ENCODE results near the gene NID1. TPM values are rescaled to one million over a fixed set of nuclear protein-coding genes. Genes with fewer than 3 reads are reported as not detected.

NID1 gene
- total and polyA plus RNA-seq, 9 of the 15 experiments (the other 6 are each of a cell fraction or from before 2014, with no cell fraction given): 0.22 TPM; not detected in 8

DNA sequence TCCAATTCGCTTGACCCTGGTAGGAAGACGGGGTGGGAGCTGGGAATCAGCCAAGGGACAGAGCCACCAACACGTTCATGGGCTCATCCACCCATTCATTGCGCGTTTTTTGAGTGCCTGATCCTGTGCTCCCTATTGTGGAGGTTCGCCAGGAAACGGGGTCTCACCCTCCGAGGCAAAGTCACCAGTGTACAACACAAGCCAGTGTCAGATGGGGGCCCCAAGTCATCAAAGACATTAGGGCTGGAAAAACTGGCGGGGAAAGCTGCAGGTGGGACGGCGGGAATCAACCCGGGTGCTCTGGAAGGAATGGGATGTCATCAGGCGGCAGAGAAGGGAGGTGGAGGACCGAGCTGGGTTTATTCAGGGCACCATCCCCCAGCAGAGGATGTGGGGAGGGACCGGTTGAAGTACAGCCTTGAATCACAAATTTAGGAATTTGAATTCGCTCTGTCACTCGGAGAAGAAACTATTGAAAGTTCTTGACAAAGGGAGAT, 667 bp upstream of the NID1 start (continued):
- TF ChIP-seq, protein P1, sequence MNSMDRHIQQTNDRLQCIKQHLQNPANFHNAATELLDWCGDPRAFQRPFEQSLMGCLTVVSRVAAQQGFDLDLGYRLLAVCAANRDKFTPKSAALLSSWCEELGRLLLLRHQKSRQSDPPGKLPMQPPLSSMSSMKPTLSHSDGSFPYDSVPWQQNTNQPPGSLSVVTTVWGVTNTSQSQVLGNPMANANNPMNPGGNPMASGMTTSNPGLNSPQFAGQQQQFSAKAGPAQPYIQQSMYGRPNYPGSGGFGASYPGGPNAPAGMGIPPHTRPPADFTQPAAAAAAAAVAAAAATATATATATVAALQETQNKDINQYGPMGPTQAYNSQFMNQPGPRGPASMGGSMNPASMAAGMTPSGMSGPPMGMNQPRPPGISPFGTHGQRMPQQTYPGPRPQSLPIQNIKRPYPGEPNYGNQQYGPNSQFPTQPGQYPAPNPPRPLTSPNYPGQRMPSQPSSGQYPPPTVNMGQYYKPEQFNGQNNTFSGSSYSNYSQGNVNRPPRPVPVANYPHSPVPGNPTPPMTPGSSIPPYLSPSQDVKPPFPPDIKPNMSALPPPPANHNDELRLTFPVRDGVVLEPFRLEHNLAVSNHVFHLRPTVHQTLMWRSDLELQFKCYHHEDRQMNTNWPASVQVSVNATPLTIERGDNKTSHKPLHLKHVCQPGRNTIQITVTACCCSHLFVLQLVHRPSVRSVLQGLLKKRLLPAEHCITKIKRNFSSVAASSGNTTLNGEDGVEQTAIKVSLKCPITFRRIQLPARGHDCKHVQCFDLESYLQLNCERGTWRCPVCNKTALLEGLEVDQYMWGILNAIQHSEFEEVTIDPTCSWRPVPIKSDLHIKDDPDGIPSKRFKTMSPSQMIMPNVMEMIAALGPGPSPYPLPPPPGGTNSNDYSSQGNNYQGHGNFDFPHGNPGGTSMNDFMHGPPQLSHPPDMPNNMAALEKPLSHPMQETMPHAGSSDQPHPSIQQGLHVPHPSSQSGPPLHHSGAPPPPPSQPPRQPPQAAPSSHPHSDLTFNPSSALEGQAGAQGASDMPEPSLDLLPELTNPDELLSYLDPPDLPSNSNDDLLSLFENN (IDR thresholded peaks at IDR 0.05; ENCODE audit: low read depth in 2 of 2, low read length in 2 of 2): no peak
- no peak for TF ChIP-seq RFX1 (IDR thresholded peaks at IDR 0.05)
- TF ChIP-seq C11orf30 (IDR thresholded peaks at IDR 0.05; ENCODE audit: low read depth): no peak

- H3K4me1 ChIP-seq (replicated peaks in 1 of 2; ENCODE audit: control insufficient read depth in 2 of 2, insufficient read depth in 2 of 2, low read length in 2 of 2): peaks cover 0 to 14% of the 10 kb centered on the region in 2 experiments; a peak in 1 of 5 replicates
- no peak overlapping the region for H2AFZ ChIP-seq (ENCODE audit: low read depth, low read length)
- H3K9me1 ChIP-seq (ENCODE audit: control insufficient read depth, insufficient read depth, low read length): no peaks in the 10 kb centered on the region
- intact Hi-C loops (cut with micrococcal nuclease): no loop called here
- ATAC-seq (no peak; the same call in 2 of the 3 replicates), FAIRE-seq (no peak), DNase-seq (ENCODE audit: extremely low read depth in 1 of 4, low spot score in 3 of 4) (no peak)
- ChIA-PET CTCF (ENCODE audit: low intra/inter-chr PET ratio) (no interaction called here), POLR2A (no interaction called here)
- H3K9me3 ChIP-seq (replicated peaks; ENCODE audit: control insufficient read depth, insufficient read depth, low read depth, low read length): no peaks in the 10 kb centered on the region
- in situ Hi-C loops (cut with MboI): no loop called here
- no peaks in the 10 kb centered on the region for H3K36me3 ChIP-seq (ENCODE audit: control insufficient read depth, insufficient read depth, low read length)
- TF ChIP-seq NBN (IDR thresholded peaks at IDR 0.05; ENCODE audit: low read depth): no peak
- TF ChIP-seq, protein P2, sequence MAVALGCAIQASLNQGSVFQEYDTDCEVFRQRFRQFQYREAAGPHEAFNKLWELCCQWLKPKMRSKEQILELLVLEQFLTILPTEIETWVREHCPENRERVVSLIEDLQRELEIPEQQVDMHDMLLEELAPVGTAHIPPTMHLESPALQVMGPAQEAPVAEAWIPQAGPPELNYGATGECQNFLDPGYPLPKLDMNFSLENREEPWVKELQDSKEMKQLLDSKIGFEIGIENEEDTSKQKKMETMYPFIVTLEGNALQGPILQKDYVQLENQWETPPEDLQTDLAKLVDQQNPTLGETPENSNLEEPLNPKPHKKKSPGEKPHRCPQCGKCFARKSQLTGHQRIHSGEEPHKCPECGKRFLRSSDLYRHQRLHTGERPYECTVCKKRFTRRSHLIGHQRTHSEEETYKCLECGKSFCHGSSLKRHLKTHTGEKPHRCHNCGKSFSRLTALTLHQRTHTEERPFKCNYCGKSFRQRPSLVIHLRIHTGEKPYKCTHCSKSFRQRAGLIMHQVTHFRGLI (CRISPR knock-in tag; IDR thresholded peaks at IDR 0.05): no peak
- no peak for TF ChIP-seq SAP30 (IDR thresholded peaks at IDR 0.05; ENCODE audit: borderline replicate concordance, insufficient read depth, low read depth, low read length, poor library complexity, severe bottlenecking)
- no peak for TF ChIP-seq HNRNPH1 (optimal IDR thresholded peaks at IDR 0.05; ENCODE audit: low read depth, low read length)
- TF ChIP-seq ETV6 (IDR thresholded peaks at IDR 0.05; ENCODE audit: borderline replicate concordance in 1 of 2, low read depth in 2 of 2, low read length in 1 of 2): no peak
- TF ChIP-seq ETV6 (CRISPR knock-in tag; IDR thresholded peaks at IDR 0.05; ENCODE audit: borderline replicate concordance): no peak
- H3K9ac ChIP-seq (ENCODE audit: insufficient read depth in 1 of 2, low read depth in 2 of 2, low read length in 2 of 2): no peak overlapping the region
- H3K27me3 ChIP-seq (ENCODE audit: control insufficient read depth in 2 of 2, insufficient read depth in 2 of 2, low read length in 2 of 2): peaks cover 41 to 58% of the 10 kb centered on the region in 2 experiments; a peak in 4 of 5 replicates
- no TSS peak for BruUV-seq (replicated peaks)
- 29% methylated on average over 39 of the region's 55 CpGs for WGBS (ENCODE audit: insufficient coverage, low coverage, missing lambda C conversion rate)
- H3K27ac ChIP-seq (ENCODE audit: extremely low read depth, low read depth, low read length): no peak overlapping the region
- no peaks in the 10 kb centered on the region for H3K79me2 ChIP-seq (ENCODE audit: control insufficient read depth, insufficient read depth, low read length)
- no peak overlapping the region for H3K4me2 ChIP-seq (ENCODE audit: insufficient read depth, low read length)
- H4K20me1 ChIP-seq (replicated peaks; ENCODE audit: control insufficient read depth, insufficient read depth, low read length): no peaks in the 10 kb centered on the region
- no peak overlapping the region for H3K4me3 ChIP-seq
These were observed 794 bp downstream of the NID1 start for GRCh38 chr1:236063919-236064673.

Measured in K562 (cell line).